DND-41 (cell line): ENCODE data around the gene LRTM2.

Experiments used
- ATAC-seq: fragments of 200-7000 bp; cut with Tn5 transposase; 3 replicates; pipeline ENCODE4 v1.9.1; 2021; ENCODE audit warnings: low read depth; ENCODE audit not compliant: insufficient read depth
- DNase-seq: peaks from one replicate; pipeline ENCODE4 v3.0.0-alpha.2; 2020
- H2AFZ ChIP-seq: 2 replicates; pipeline ENCODE4 v1.6.0; 2012; ENCODE audit warnings: low read depth, low read length
- H3K27ac ChIP-seq: 2 replicates; pipeline ENCODE4 v1.5.1; 2012; ENCODE audit warnings: low read length, inconsistent platforms
- H3K27me3 ChIP-seq: fragments of 200-600 bp; sonication (generic); 2 replicates; pipeline ENCODE4 v1.6.0; 2012; ENCODE audit warnings: low read length, mild to moderate bottlenecking, inconsistent platforms; ENCODE audit not compliant: insufficient read depth, poor library complexity
- H3K36me3 ChIP-seq: 2 replicates; pipeline ENCODE4 v1.5.1; 2012; ENCODE audit warnings: low read length, inconsistent platforms; ENCODE audit not compliant: insufficient read depth
- H3K4me1 ChIP-seq: 2 replicates; pipeline ENCODE4 v1.5.1; 2012; ENCODE audit warnings: mild to moderate bottlenecking, low read length; ENCODE audit not compliant: insufficient read depth
- H3K4me2 ChIP-seq: 2 replicates; pipeline ENCODE4 v1.6.0; 2012; ENCODE audit warnings: mild to moderate bottlenecking, moderate library complexity, low read length, inconsistent platforms; ENCODE audit not compliant: insufficient read depth
- H3K4me3 ChIP-seq, 2 experiments: fragments of 200-600 bp in 1 of 2; shearing (Covaris generic) in 1 of 2; 2 replicates each; pipeline ENCODE4 v1.5.1; 2012 to 2016; ENCODE audit warnings: inconsistent platforms in 2 of 2, low read length in 2 of 2, mild to moderate bottlenecking in 2 of 2, low read depth in 1 of 2, moderate library complexity in 1 of 2
- H3K79me2 ChIP-seq: 2 replicates; pipeline ENCODE4 v1.6.0; 2012; ENCODE audit warnings: low read length, inconsistent platforms; ENCODE audit not compliant: insufficient read depth
- H3K9ac ChIP-seq: 2 replicates; pipeline ENCODE4 v1.6.0; 2012; ENCODE audit warnings: low read depth, mild to moderate bottlenecking, inconsistent platforms, low read length, moderate library complexity
- H3K9me3 ChIP-seq: 2 replicates; pipeline ENCODE4 v1.5.1; 2012; ENCODE audit warnings: low read length, moderate library complexity, mild to moderate bottlenecking, inconsistent platforms; ENCODE audit not compliant: insufficient read depth, severe bottlenecking
- H4K20me1 ChIP-seq: 2 replicates; pipeline ENCODE4 v1.6.0; 2012; ENCODE audit warnings: low read length; ENCODE audit not compliant: insufficient read depth
- EZH2 ChIP-seq: IDR thresholded peaks from 3 replicates; pipeline ENCODE4 v1.6.1; 2012; ENCODE audit warnings: borderline replicate concordance, low read depth, mild to moderate bottlenecking, moderate library complexity, low read length, inconsistent platforms; ENCODE audit not compliant: severe bottlenecking
- TF ChIP-seq, protein P1 (sequence below): IDR thresholded peaks from 2 replicates; pipeline ENCODE4 v1.5.1; 2012; ENCODE audit warnings: borderline replicate concordance, low read length, moderate library complexity, mild to moderate bottlenecking; ENCODE audit not compliant: poor library complexity, severe bottlenecking; ENCODE audit errors: extremely low read depth

LRTM2 gene

GRCh38 chr12:1808798-1809480 lies 11.4 kb upstream of the LRTM2 start:
- H2AFZ ChIP-seq = no peak overlapping the region
- H3K27ac ChIP-seq = no peak overlapping the region
- no peak overlapping the region for H3K4me3 ChIP-seq
- no peaks in the 10 kb centered on the region for H3K79me2 ChIP-seq
- H3K27me3 ChIP-seq = peaks cover 4% of the 10 kb centered on the region
- ATAC-seq (no peak), DNase-seq (no peak)
- no peak overlapping the region for H3K9ac ChIP-seq
- no peak overlapping the region for H3K4me2 ChIP-seq
- H3K36me3 ChIP-seq = no peaks in the 10 kb centered on the region
- no peaks in the 10 kb centered on the region for H3K9me3 ChIP-seq
- H4K20me1 ChIP-seq = no peaks in the 10 kb centered on the region
- TF ChIP-seq EZH2 = no peak
- TF ChIP-seq, protein P1, sequence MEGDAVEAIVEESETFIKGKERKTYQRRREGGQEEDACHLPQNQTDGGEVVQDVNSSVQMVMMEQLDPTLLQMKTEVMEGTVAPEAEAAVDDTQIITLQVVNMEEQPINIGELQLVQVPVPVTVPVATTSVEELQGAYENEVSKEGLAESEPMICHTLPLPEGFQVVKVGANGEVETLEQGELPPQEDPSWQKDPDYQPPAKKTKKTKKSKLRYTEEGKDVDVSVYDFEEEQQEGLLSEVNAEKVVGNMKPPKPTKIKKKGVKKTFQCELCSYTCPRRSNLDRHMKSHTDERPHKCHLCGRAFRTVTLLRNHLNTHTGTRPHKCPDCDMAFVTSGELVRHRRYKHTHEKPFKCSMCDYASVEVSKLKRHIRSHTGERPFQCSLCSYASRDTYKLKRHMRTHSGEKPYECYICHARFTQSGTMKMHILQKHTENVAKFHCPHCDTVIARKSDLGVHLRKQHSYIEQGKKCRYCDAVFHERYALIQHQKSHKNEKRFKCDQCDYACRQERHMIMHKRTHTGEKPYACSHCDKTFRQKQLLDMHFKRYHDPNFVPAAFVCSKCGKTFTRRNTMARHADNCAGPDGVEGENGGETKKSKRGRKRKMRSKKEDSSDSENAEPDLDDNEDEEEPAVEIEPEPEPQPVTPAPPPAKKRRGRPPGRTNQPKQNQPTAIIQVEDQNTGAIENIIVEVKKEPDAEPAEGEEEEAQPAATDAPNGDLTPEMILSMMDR = no peak
- peaks cover 4% of the 10 kb centered on the region for H3K4me1 ChIP-seq

- no peak overlapping the region for H2AFZ ChIP-seq
- no peaks in the 10 kb centered on the region for H3K79me2 ChIP-seq
- ATAC-seq (no peak), DNase-seq (no peak)
- H3K4me2 ChIP-seq = no peak overlapping the region
- H3K27me3 ChIP-seq = peaks cover 4% of the 10 kb centered on the region
- TF ChIP-seq, protein P1 = no peak
- no peak for TF ChIP-seq EZH2
- H3K9me3 ChIP-seq = no peaks in the 10 kb centered on the region
- H3K27ac ChIP-seq = no peak overlapping the region
- H3K9ac ChIP-seq = no peak overlapping the region
- no peak overlapping the region for H3K4me3 ChIP-seq
- H4K20me1 ChIP-seq = no peaks in the 10 kb centered on the region
- H3K4me1 ChIP-seq = peaks cover 1% of the 10 kb centered on the region
- no peaks in the 10 kb centered on the region for H3K36me3 ChIP-seq
These were observed 10.7 kb upstream of the LRTM2 start for GRCh38 chr12:1809591-1810190.

DNA sequence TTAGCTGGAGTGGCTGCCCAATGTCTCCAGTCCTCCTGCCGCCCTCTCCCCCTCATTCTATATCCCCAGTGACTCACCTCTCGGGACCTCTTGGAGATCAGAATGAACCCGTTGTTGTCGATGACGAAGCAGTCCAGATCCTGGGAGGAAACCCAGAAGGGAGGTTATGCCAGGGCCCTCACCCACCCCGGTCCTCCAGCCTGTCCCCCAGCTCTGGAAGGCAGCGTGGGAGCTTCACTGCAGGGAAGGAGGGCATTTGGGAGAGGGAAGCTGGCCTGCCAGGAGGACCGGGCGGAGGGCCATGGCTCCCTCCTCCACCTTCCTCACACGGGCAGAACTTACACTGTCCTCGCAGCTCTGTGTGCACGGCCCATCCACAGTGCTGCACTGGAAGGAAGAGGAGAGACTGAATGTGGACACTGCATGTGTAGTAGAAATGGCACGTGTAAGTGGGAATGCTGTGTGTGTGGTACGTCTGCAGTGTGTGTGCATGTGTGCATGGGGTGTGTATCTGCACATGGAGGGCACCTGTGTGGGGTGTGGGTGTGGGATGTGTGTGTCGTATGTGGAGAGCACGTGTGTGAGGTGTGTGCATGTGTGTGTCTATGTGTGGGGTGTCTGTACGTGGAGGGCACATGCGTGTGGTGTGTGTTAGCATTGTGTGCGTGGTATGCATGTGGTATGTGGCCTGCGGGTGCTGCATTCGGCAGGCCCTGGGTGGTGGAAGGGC lies 10.0 kb upstream of the LRTM2 start:
- Histone ChIP-seq H3K4me3 (no peak overlapping the region), H3K79me2 (no peaks in the 10 kb centered on the region), H3K36me3 (no peaks in the 10 kb centered on the region), H3K9me3 (no peaks in the 10 kb centered on the region), H4K20me1 (no peaks in the 10 kb centered on the region), H2AFZ (no peak overlapping the region), H3K4me2 (no peak overlapping the region), H3K27ac (no peak overlapping the region), H3K9ac (no peak overlapping the region), H3K4me1 (no peaks in the 10 kb centered on the region), H3K27me3 (peaks cover 4% of the 10 kb centered on the region)
- TF ChIP-seq, protein P1 = no peak
- no peak for TF ChIP-seq EZH2
- ATAC-seq (no peak), DNase-seq (no peak)
